H9 (cell line): ENCODE data around the gene TSNAXIP1. TPM values are rescaled to one million over a fixed set of nuclear protein-coding genes. Genes with fewer than 3 reads are reported as not detected.

Experiments used
- DNase-seq: peaks from one replicate; pipeline ENCODE4 v3.0.0-alpha.2; 2017
- H2AFZ ChIP-seq: one replicate; pipeline ENCODE4 v1.6.1; 2013; ENCODE audit warnings: mild to moderate bottlenecking, low read length, control low read depth, moderate library complexity
- H2AK5ac ChIP-seq: 2 replicates; pipeline ENCODE4 v1.6.1; 2013; ENCODE audit warnings: low read length, control low read depth, mixed read lengths; ENCODE audit not compliant: insufficient read length
- H2BK120ac ChIP-seq: one replicate; pipeline ENCODE4 v1.6.1; 2013; ENCODE audit warnings: low read depth, mild to moderate bottlenecking, low read length, control low read depth, inconsistent platforms; ENCODE audit not compliant: poor library complexity, severe bottlenecking
- H2BK12ac ChIP-seq: 2 replicates; pipeline ENCODE4 v1.6.1; 2013; ENCODE audit warnings: low read length, control low read depth, mixed read lengths, low read depth; ENCODE audit not compliant: insufficient read length
- H2BK15ac ChIP-seq: 2 replicates; pipeline ENCODE4 v1.6.1; 2013; ENCODE audit warnings: low read depth, low read length, control low read depth
- H2BK20ac ChIP-seq: one replicate; pipeline ENCODE4 v1.6.1; 2013; ENCODE audit warnings: low read depth, mild to moderate bottlenecking, low read length, control low read depth, inconsistent platforms; ENCODE audit not compliant: poor library complexity, severe bottlenecking
- H2BK5ac ChIP-seq: 2 replicates; pipeline ENCODE4 v1.6.1; 2013; ENCODE audit warnings: low read length, control low read depth, mixed read lengths; ENCODE audit not compliant: insufficient read length
- H3K14ac ChIP-seq: 2 replicates; pipeline ENCODE4 v1.6.1; 2013; ENCODE audit warnings: low read length, control low read depth; ENCODE audit not compliant: insufficient read depth
- H3K18ac ChIP-seq: 2 replicates; pipeline ENCODE4 v1.6.1; 2013; ENCODE audit warnings: low read depth, mild to moderate bottlenecking, mixed read lengths, low read length, control low read depth; ENCODE audit not compliant: insufficient read length
- H3K23ac ChIP-seq: 2 replicates; pipeline ENCODE4 v1.6.1; 2013; ENCODE audit warnings: low read length, control low read depth, mixed read lengths, low read depth; ENCODE audit not compliant: insufficient read length
- H3K23me2 ChIP-seq: 2 replicates; pipeline ENCODE4 v1.6.1; 2013; ENCODE audit warnings: low read depth, mild to moderate bottlenecking, mixed read lengths, low read length, control low read depth; ENCODE audit not compliant: insufficient read length, poor library complexity, severe bottlenecking
- H3K27ac ChIP-seq: 2 replicates; pipeline ENCODE4 v1.5.1; 2013; ENCODE audit warnings: low read length, control low read depth, mixed read lengths, low read depth; ENCODE audit not compliant: insufficient read length
- H3K27me3 ChIP-seq: 2 replicates; pipeline ENCODE4 v1.6.1; 2013; ENCODE audit warnings: low read length, control low read depth, inconsistent platforms; ENCODE audit not compliant: insufficient read depth
- H3K4ac ChIP-seq: 2 replicates; pipeline ENCODE4 v1.6.1; 2013; ENCODE audit warnings: low read depth, mild to moderate bottlenecking, control low read depth, inconsistent platforms, low read length, moderate library complexity
- H3K4me1 ChIP-seq: 2 replicates; pipeline ENCODE4 v1.6.1; 2013; ENCODE audit warnings: low read length, control low read depth, inconsistent platforms; ENCODE audit not compliant: insufficient read depth
- H3K4me2 ChIP-seq: 2 replicates; pipeline ENCODE4 v1.6.1; 2013; ENCODE audit warnings: low read length, control low read depth, mixed read lengths; ENCODE audit not compliant: insufficient read length, insufficient read depth
- H3K56ac ChIP-seq: 2 replicates; pipeline ENCODE4 v1.6.1; 2013; ENCODE audit warnings: low read depth, mild to moderate bottlenecking, mixed read lengths, low read length, control low read depth; ENCODE audit not compliant: insufficient read length
- H3K79me1 ChIP-seq: 2 replicates; pipeline ENCODE4 v1.6.1; 2013; ENCODE audit warnings: low read depth, mild to moderate bottlenecking, moderate library complexity, low read length, control low read depth, inconsistent platforms; ENCODE audit not compliant: insufficient read depth, poor library complexity, severe bottlenecking
- H3K79me2 ChIP-seq: 2 replicates; pipeline ENCODE4 v1.6.1; 2013; ENCODE audit warnings: low read length, control low read depth, inconsistent platforms; ENCODE audit not compliant: insufficient read depth
- H3K9ac ChIP-seq: 2 replicates; pipeline ENCODE4 v1.6.1; 2013; ENCODE audit warnings: low read length, control low read depth, mixed read lengths; ENCODE audit not compliant: insufficient read length; ENCODE audit errors: extremely low read depth
- H3K9me3 ChIP-seq: one replicate; pipeline ENCODE4 v1.6.1; 2013; ENCODE audit warnings: low read depth, low read length, inconsistent platforms; ENCODE audit not compliant: control insufficient read depth
- H3T11ph ChIP-seq: one replicate; pipeline ENCODE4 v1.6.1; 2013; ENCODE audit warnings: mild to moderate bottlenecking, low read length, control low read depth, inconsistent platforms
- H4K20me1 ChIP-seq: one replicate; pipeline ENCODE4 v1.6.1; 2013; ENCODE audit not compliant: control insufficient read depth, insufficient read length, insufficient read depth
- H4K5ac ChIP-seq: 2 replicates; pipeline ENCODE4 v1.6.1; 2013; ENCODE audit warnings: low read depth, mild to moderate bottlenecking, mixed read lengths, low read length, control low read depth; ENCODE audit not compliant: insufficient read length
- H4K8ac ChIP-seq: replicated peaks from 2 replicates; pipeline ENCODE4 v1.6.1; 2013; ENCODE audit warnings: low read length, control low read depth, mixed read lengths, low read depth; ENCODE audit not compliant: insufficient read length
- H4K91ac ChIP-seq: 2 replicates; pipeline ENCODE4 v1.6.1; 2013; ENCODE audit warnings: low read depth, mild to moderate bottlenecking, moderate library complexity, mixed read lengths, low read length, control low read depth; ENCODE audit not compliant: insufficient read length
- H3K27ac Mint-ChIP-seq, 3 experiments: 2 replicates in 2 of 3; 3 replicates in 1 of 3; pipeline ENCODE4 v1.8.0; 2020 to 2021; ENCODE audit warnings: mixed read lengths in 3 of 3, mild to moderate bottlenecking in 1 of 3, moderate library complexity in 1 of 3
- H3K27me3 Mint-ChIP-seq: 2 replicates; pipeline ENCODE4 v1.8.0; 2021; ENCODE audit warnings: low read depth, mild to moderate bottlenecking, moderate library complexity, mixed read lengths
- H3K36me3 Mint-ChIP-seq, 3 experiments: 2 replicates in 2 of 3; 3 replicates in 1 of 3; pipeline ENCODE4 v1.8.0; 2020 to 2021; ENCODE audit warnings: low read depth in 3 of 3, mixed read lengths in 3 of 3; ENCODE audit not compliant: insufficient read depth in 1 of 3
- H3K4me1 Mint-ChIP-seq, 2 experiments: 2 replicates each; pipeline ENCODE4 v1.8.0; 2020; ENCODE audit warnings: mixed read lengths in 2 of 2
- H3K4me3 Mint-ChIP-seq, 2 experiments: 2 replicates in 1 of 2; 3 replicates in 1 of 2; pipeline ENCODE4 v1.8.0; 2020 to 2021; ENCODE audit warnings: mild to moderate bottlenecking in 2 of 2, mixed read lengths in 2 of 2, moderate library complexity in 1 of 2
- H3K9me3 Mint-ChIP-seq, 2 experiments: 2 replicates in 1 of 2; 3 replicates in 1 of 2; pipeline ENCODE4 v1.8.0; 2020; ENCODE audit warnings: mild to moderate bottlenecking in 2 of 2, mixed read lengths in 2 of 2, moderate library complexity in 1 of 2
- CTCF ChIP-seq: fragments of 200-600 bp; sonication (generic); conservative IDR thresholded peaks from 3 replicates; pipeline ENCODE4 v1.8.0; 2021; ENCODE audit warnings: antibody characterized with exemption, mild to moderate bottlenecking
- WGBS: extraction: QIAGEN DNeasy Blood & Tissue Kit; methylation state at CpG from one replicate; pipeline ENCODE4 v1.1.7; 2013; ENCODE audit warnings: missing lambda C conversion rate, low lambda C conversion rate, mixed read lengths; ENCODE audit not compliant: insufficient read length; ENCODE audit errors: extremely low coverage; 5-methylcytosine and 5-hydroxymethylcytosine counted together
- total RNA-seq: library from RNA; stranded (reverse); gene quantifications from 2 replicates; pipeline ENCODE4 v1.2.1, GENCODE V29; 2021

The TSNAXIP1 gene
- total RNA-seq, 1 experiment from 2014 or later, result 1.3 TPM

GRCh38 chr16:67868290-67868689 is 61.6 kb downstream of the TSNAXIP1 start:
- no peaks in the 10 kb centered on the region for H3K27me3 Mint-ChIP-seq
- no CpG with 5 or more reads among the region's 6 CpGs for whole genome bisulfite sequencing

More at GRCh38 chr16:67868290-67868689, 61.6 kb downstream of the TSNAXIP1 start:
- Histone ChIP-seq H2BK15ac (no peak overlapping the region), H3K14ac (no peak overlapping the region), H3K23me2 (peaks cover 6% of the 10 kb centered on the region), H2BK20ac (no peak overlapping the region), H3K4me2 (no peak overlapping the region), H3K4me1 (no peaks in the 10 kb centered on the region), H4K5ac (no peak overlapping the region), H3T11ph (no peak overlapping the region), H3K18ac (no peak overlapping the region), H3K9ac (no peak overlapping the region), H2BK5ac (no peak overlapping the region), H2AK5ac (no peak overlapping the region), H4K20me1 (peaks cover 2% of the 10 kb centered on the region), H3K27me3 (no peaks in the 10 kb centered on the region), H3K79me1 (no peaks in the 10 kb centered on the region), H4K8ac (no peak overlapping the region), H3K4ac (no peak overlapping the region), H3K79me2 (no peaks in the 10 kb centered on the region), H3K56ac (no peak overlapping the region), H2BK120ac (no peak overlapping the region), H3K27ac (no peak overlapping the region), H2BK12ac (no peak overlapping the region), H3K9me3 (no peaks in the 10 kb centered on the region), H2AFZ (no peak overlapping the region), H3K23ac (no peak overlapping the region), H4K91ac (no peak overlapping the region)
- Mint-ChIP-seq H3K4me3 (no peak overlapping the region), H3K4me1 (peaks cover 7 to 9% of the 10 kb centered on the region in 2 experiments; a peak in 3 of 4 replicates), H3K27ac (0 out of 7 replicates have a peak overlapping the region, but pooled peaks of 1 of the 3 experiments have one; percentile 10), H3K36me3 (peaks cover 22 to 74% (median 63%) of the 10 kb centered on the region in 3 experiments; a peak in 6 of 7 replicates), H3K9me3 (no peaks in the 10 kb centered on the region)
- DNase-seq, result no peak
- no peak for TF ChIP-seq CTCF
